ENCODE measurements around the gene PRKN.

- TF ChIP-seq POLR2A (IDR thresholded peaks at IDR 0.05; ENCODE audit: low read length) (no peak), GATA1 (IDR thresholded peaks at IDR 0.05; ENCODE audit: low read depth, low read length) (no peak)
These were observed 1144.0 kb downstream of the PRKN start for GRCh38 chr6:161583584-161583983.
